OCI-LY1 (cell line): ENCODE measurements around the gene C2CD2L.

Experiments
- H2AFZ ChIP-seq: fragments of 200-600 bp; sonication (generic), shearing (Covaris generic); 2 replicates; pipeline ENCODE4 v1.6.0; 2014; ENCODE audit warnings: antibody characterized with exemption, mild to moderate bottlenecking, low read length
- H3F3A ChIP-seq: fragments of 200-600 bp; sonication (generic), shearing (Covaris generic); 2 replicates; pipeline ENCODE4 v1.6.0; 2014; ENCODE audit warnings: mild to moderate bottlenecking, antibody characterized with exemption, low read length, moderate library complexity; ENCODE audit not compliant: insufficient read depth
- H3K27ac ChIP-seq: fragments of 200-600 bp; sonication (generic); 2 replicates; pipeline ENCODE4 v1.5.1; 2014; ENCODE audit warnings: low read length, mixed run types, mild to moderate bottlenecking, low read depth; ENCODE audit not compliant: poor library complexity, severe bottlenecking
- H3K27me3 ChIP-seq: fragments of 200-600 bp; sonication (generic); 2 replicates; pipeline ENCODE4 v1.6.0; 2014; ENCODE audit warnings: antibody characterized with exemption, mild to moderate bottlenecking, low read length, moderate library complexity; ENCODE audit not compliant: insufficient read depth
- H3K36me3 ChIP-seq: fragments of 200-600 bp; sonication (generic); 2 replicates; pipeline ENCODE4 v1.6.1; 2014; ENCODE audit warnings: mild to moderate bottlenecking, antibody characterized with exemption, low read length, moderate library complexity, mixed read lengths; ENCODE audit not compliant: insufficient read depth
- H3K4me1 ChIP-seq: fragments of 200-600 bp; sonication (generic); 2 replicates; pipeline ENCODE4 v1.5.1; 2014; ENCODE audit warnings: mild to moderate bottlenecking, low read length, moderate library complexity; ENCODE audit not compliant: insufficient read depth, severe bottlenecking
- H3K4me2 ChIP-seq: fragments of 200-600 bp; sonication (generic), shearing (Covaris generic); 2 replicates; pipeline ENCODE4 v1.6.1; 2014; ENCODE audit warnings: low read length
- H3K4me3 ChIP-seq: fragments of 200-600 bp; sonication (generic); 2 replicates; pipeline ENCODE4 v1.5.1; 2014; ENCODE audit warnings: low read length, low read depth, mild to moderate bottlenecking, mixed read lengths; ENCODE audit not compliant: poor library complexity, severe bottlenecking
- H3K79me2 ChIP-seq: fragments of 200-600 bp; shearing (Covaris generic); 2 replicates; pipeline ENCODE4 v1.6.1; 2016; ENCODE audit warnings: mixed run types, low read length, mixed read lengths; ENCODE audit not compliant: insufficient read depth
- H3K9ac ChIP-seq: fragments of 200-600 bp; sonication (generic), shearing (Covaris generic); 2 replicates; pipeline ENCODE4 v1.6.1; 2014; ENCODE audit warnings: mild to moderate bottlenecking, low read length, mixed read lengths
- H3K9me2 ChIP-seq: fragments of 200-600 bp; sonication (generic), shearing (Covaris generic); 2 replicates; pipeline ENCODE4 v1.6.1; 2014; ENCODE audit warnings: low read depth, mild to moderate bottlenecking, low read length, mixed read lengths
- H3K9me3 ChIP-seq: fragments of 200-600 bp; shearing (Covaris generic); 2 replicates; pipeline ENCODE4 v1.6.1; 2014; ENCODE audit warnings: low read length, mixed read lengths
- H4K20me1 ChIP-seq: fragments of 200-600 bp; sonication (generic), shearing (Covaris generic); 2 replicates; pipeline ENCODE4 v1.6.0; 2016; ENCODE audit warnings: mild to moderate bottlenecking, low read length; ENCODE audit not compliant: insufficient read depth
- CTCF ChIP-seq: fragments of 200-600 bp; sonication (generic), shearing (Covaris generic); IDR thresholded peaks from 2 replicates; pipeline ENCODE4 v1.5.1; 2017; ENCODE audit warnings: mild to moderate bottlenecking, antibody characterized with exemption, low read length, moderate library complexity, mixed read lengths
- EZH2 ChIP-seq: fragments of 200-600 bp; sonication (generic), shearing (Covaris generic); IDR thresholded peaks from 2 replicates; pipeline ENCODE4 v1.8.0; 2017; ENCODE audit warnings: borderline replicate concordance, mixed run types, mild to moderate bottlenecking, antibody characterized with exemption, low read length, moderate library complexity, mixed read lengths

C2CD2L gene

GRCh38 chr11:119158467-119158866, 51.3 kb downstream of the C2CD2L start:
- Histone ChIP-seq H2AFZ (no peak overlapping the region), H3K4me2 (no peak overlapping the region), H3K4me1 (no peaks in the 10 kb centered on the region), H3K4me3 (no peak overlapping the region), H4K20me1 (no peaks in the 10 kb centered on the region), H3K9me3 (no peaks in the 10 kb centered on the region), H3K27me3 (no peaks in the 10 kb centered on the region), H3F3A (no peaks in the 10 kb centered on the region), H3K27ac (no peak overlapping the region), H3K9ac (no peak overlapping the region), H3K79me2 (no peaks in the 10 kb centered on the region), H3K36me3 (no peaks in the 10 kb centered on the region), H3K9me2 (no peaks in the 10 kb centered on the region)
- no peak for TF ChIP-seq CTCF
- no peak for TF ChIP-seq EZH2

GRCh38 chr11:119160151-119160550, 53.0 kb downstream of the C2CD2L start:
- H3K27ac ChIP-seq: no peak overlapping the region
- H2AFZ ChIP-seq: no peak overlapping the region
- no peaks in the 10 kb centered on the region for H3K9me2 ChIP-seq
- no peak for TF ChIP-seq EZH2
- TF ChIP-seq CTCF: no peak
- no peaks in the 10 kb centered on the region for H3K79me2 ChIP-seq
- no peak overlapping the region for H3K4me3 ChIP-seq
- no peaks in the 10 kb centered on the region for H3K27me3 ChIP-seq
- no peak overlapping the region for H3K4me2 ChIP-seq
- no peaks in the 10 kb centered on the region for H3K4me1 ChIP-seq
- no peaks in the 10 kb centered on the region for H3K9me3 ChIP-seq
- no peaks in the 10 kb centered on the region for H3K36me3 ChIP-seq
- no peak overlapping the region for H3K9ac ChIP-seq
- no peaks in the 10 kb centered on the region for H4K20me1 ChIP-seq
- H3F3A ChIP-seq: no peaks in the 10 kb centered on the region

- Histone ChIP-seq H3K9me3 (no peaks in the 10 kb centered on the region), H3K4me1 (no peaks in the 10 kb centered on the region), H3K4me2 (no peak overlapping the region), H4K20me1 (no peaks in the 10 kb centered on the region), H3K9me2 (no peaks in the 10 kb centered on the region), H3K27me3 (no peaks in the 10 kb centered on the region), H3F3A (no peaks in the 10 kb centered on the region), H3K4me3 (no peak overlapping the region), H3K79me2 (no peaks in the 10 kb centered on the region), H3K27ac (no peak overlapping the region), H3K9ac (no peak overlapping the region), H2AFZ (no peak overlapping the region), H3K36me3 (no peaks in the 10 kb centered on the region)
- TF ChIP-seq EZH2: no peak
- TF ChIP-seq CTCF: no peak
Observed at GRCh38 chr11:119161871-119162270, 54.7 kb downstream of the C2CD2L start.
